ENCODE data around the gene RGS7BP.

- TF ChIP-seq POU2F2 (IDR thresholded peaks at IDR 0.05; ENCODE audit: low read depth, low read length) (no peak), POLR2AphosphoS5 (IDR thresholded peaks at IDR 0.05; ENCODE audit: low read depth, low read length) (no peak), POLR2A (IDR thresholded peaks at IDR 0.05; ENCODE audit: low read depth, low read length) (no peak)
Measured at GRCh38 chr5:64526734-64527439, 21.1 kb downstream of the RGS7BP start.

Measured in GM12891 (cell line).